22Rv1 (cell line): ENCODE results near the gene EFEMP1.

Experiments used
- ZFX ChIP-seq: fragments of 450-650 bp; IDR thresholded peaks from 2 replicates; pipeline ENCODE4 v1.6.1; 2017; ENCODE audit warnings: antibody characterized with exemption, borderline replicate concordance
- TF ChIP-seq, protein P1 (sequence below): fragments of 450-650 bp; IDR thresholded peaks from 2 replicates; pipeline ENCODE4 v1.5.1; 2017; ENCODE audit warnings: mild to moderate bottlenecking

DNA sequence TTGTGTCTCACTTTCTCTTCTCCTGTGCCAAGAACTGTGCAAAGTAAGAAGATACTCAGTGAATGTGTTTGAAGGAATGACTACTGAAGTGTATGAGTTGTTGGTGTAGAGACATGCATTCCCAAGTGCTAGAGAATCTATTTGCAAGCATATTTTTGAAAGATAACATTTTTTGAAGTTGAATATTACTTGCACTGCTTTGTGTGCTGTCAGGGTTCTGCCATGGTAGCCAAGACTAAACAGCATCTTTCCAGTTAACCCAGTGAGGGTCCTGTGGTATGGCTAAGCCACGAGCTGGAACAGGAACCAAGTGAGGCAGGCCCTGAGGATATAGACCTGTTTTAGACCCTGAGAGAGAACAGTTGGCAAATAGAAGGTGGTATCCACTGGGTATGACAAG lies 35.2 kb upstream of the EFEMP1 start:
- TF ChIP-seq, protein P1, sequence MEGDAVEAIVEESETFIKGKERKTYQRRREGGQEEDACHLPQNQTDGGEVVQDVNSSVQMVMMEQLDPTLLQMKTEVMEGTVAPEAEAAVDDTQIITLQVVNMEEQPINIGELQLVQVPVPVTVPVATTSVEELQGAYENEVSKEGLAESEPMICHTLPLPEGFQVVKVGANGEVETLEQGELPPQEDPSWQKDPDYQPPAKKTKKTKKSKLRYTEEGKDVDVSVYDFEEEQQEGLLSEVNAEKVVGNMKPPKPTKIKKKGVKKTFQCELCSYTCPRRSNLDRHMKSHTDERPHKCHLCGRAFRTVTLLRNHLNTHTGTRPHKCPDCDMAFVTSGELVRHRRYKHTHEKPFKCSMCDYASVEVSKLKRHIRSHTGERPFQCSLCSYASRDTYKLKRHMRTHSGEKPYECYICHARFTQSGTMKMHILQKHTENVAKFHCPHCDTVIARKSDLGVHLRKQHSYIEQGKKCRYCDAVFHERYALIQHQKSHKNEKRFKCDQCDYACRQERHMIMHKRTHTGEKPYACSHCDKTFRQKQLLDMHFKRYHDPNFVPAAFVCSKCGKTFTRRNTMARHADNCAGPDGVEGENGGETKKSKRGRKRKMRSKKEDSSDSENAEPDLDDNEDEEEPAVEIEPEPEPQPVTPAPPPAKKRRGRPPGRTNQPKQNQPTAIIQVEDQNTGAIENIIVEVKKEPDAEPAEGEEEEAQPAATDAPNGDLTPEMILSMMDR, result no peak
- no peak for TF ChIP-seq ZFX
